Muscle of arm (tissue), 12 donors: Measurements from ENCODE around the gene NFIC. TPM values are rescaled to one million over a fixed set of nuclear protein-coding genes. Genes with fewer than 3 reads are reported as not detected.
A peak's percentile ranks its signal among the peaks of the same experiment; 100 is the strongest.

ENCODE experiments used
- DNase-seq: peaks from one replicate; pipeline ENCODE4 v3.0.0-alpha.2; 2013
- polyA plus RNA-seq, 12 donors: library from polyadenylated mRNA; unstranded; fragments of 120-200 nt; gene quantifications; one replicate each; pipeline ENCODE4 v1.2.1, GENCODE V29; 2013; ENCODE audit not compliant: insufficient read length in 12 of 12

Gene NFIC
- polyA plus RNA-seq, 12 donors: 30.9 to 375 (median 38.9) TPM

- no peak for DNase-seq
Measured at GRCh38 chr19:3481241-3482090, 115.1 kb downstream of the NFIC start.

- DNase-seq: no peak
Measured at GRCh38 chr19:3482507-3483225, 116.3 kb downstream of the NFIC start.

- no peak for DNase-seq
Measured at GRCh38 chr19:3483226-3483628, 116.8 kb downstream of the NFIC start, which contains the start of gene SMIM44. Gene SMIM44, minus strand, starts transcription at chr19:3483441. Its CDS starts 38 bp downstream, at chr19:3483403.

- no peak for DNase-seq
Measured at GRCh38 chr19:3491396-3492119, 125.2 kb downstream of the NFIC start.

- no peak for DNase-seq
Measured at GRCh38 chr19:3492131-3492839, 125.9 kb downstream of the NFIC start.

- no peak for DNase-seq
Measured at GRCh38 chr19:3492919-3493318, 126.5 kb downstream of the NFIC start.

GRCh38 chr19:3493651-3494050 is 127.3 kb downstream of the NFIC start:
- no peak for DNase-seq

GRCh38 chr19:3494051-3494450 is 127.7 kb downstream of the NFIC start:
- DNase-seq: no peak

- DNase-seq: no peak
Measured at GRCh38 chr19:3494559-3494958, 128.2 kb downstream of the NFIC start.

- no peak for DNase-seq
Measured at GRCh38 chr19:3496392-3497273, 130.2 kb downstream of the NFIC start.

- no peak for DNase-seq
Measured at GRCh38 chr19:3497757-3498520, 131.6 kb downstream of the NFIC start.

GRCh38 chr19:3499738-3500428 is 133.5 kb downstream of the NFIC start:
- DNase-seq: no peak

GRCh38 chr19:3500429-3501101 is 134.2 kb downstream of the NFIC start, which contains the start of gene DOHH:
Gene DOHH, minus strand, starts transcription at chr19:3500674. Its CDS starts 3,860 bp downstream, at chr19:3496814.
- DNase-seq: peak; percentile 99

- DNase-seq: no peak
Measured at GRCh38 chr19:3501780-3502179, 135.4 kb downstream of the NFIC start.

GRCh38 chr19:3503036-3503572 is 136.7 kb downstream of the NFIC start:
- no peak for DNase-seq

- no peak for DNase-seq
Measured at GRCh38 chr19:3504735-3505134, 138.4 kb downstream of the NFIC start.

GRCh38 chr19:3505598-3506383 is 139.4 kb downstream of the NFIC start, which contains the start of gene FZR1:
Gene FZR1, plus strand, starts transcription at chr19:3506311. Its CDS starts 16,679 bp downstream, at chr19:3522990.
- peak; percentile 98 for DNase-seq
